Measurements from ENCODE around the gene SHISAL2B.
"Not testable (repeated sequence)": the region's sequence is repeated elsewhere in the genome, so short reads cannot be mapped to it uniquely, and the experiment has no call there.

- not testable (repeated sequence) for TF ChIP-seq CTCF, POLR2A (IDR thresholded peaks at IDR 0.05)
Measured at GRCh38 chr5:64714495-64714894, 24.2 kb downstream of the SHISAL2B start.

Data from uterus (tissue), 2 donors.